OCI-LY1 (cell line): ENCODE results near the gene ROR1.

ENCODE experiments used
- H2AFZ ChIP-seq: fragments of 200-600 bp; sonication (generic), shearing (Covaris generic); 2 replicates; pipeline ENCODE4 v1.6.0; 2014; ENCODE audit warnings: antibody characterized with exemption, mild to moderate bottlenecking, low read length
- H3F3A ChIP-seq: fragments of 200-600 bp; sonication (generic), shearing (Covaris generic); 2 replicates; pipeline ENCODE4 v1.6.0; 2014; ENCODE audit warnings: mild to moderate bottlenecking, antibody characterized with exemption, low read length, moderate library complexity; ENCODE audit not compliant: insufficient read depth
- H3K27ac ChIP-seq: fragments of 200-600 bp; sonication (generic); 2 replicates; pipeline ENCODE4 v1.5.1; 2014; ENCODE audit warnings: low read length, mixed run types, mild to moderate bottlenecking, low read depth; ENCODE audit not compliant: poor library complexity, severe bottlenecking
- H3K27me3 ChIP-seq: fragments of 200-600 bp; sonication (generic); 2 replicates; pipeline ENCODE4 v1.6.0; 2014; ENCODE audit warnings: antibody characterized with exemption, mild to moderate bottlenecking, low read length, moderate library complexity; ENCODE audit not compliant: insufficient read depth
- H3K36me3 ChIP-seq: fragments of 200-600 bp; sonication (generic); 2 replicates; pipeline ENCODE4 v1.6.1; 2014; ENCODE audit warnings: mild to moderate bottlenecking, antibody characterized with exemption, low read length, moderate library complexity, mixed read lengths; ENCODE audit not compliant: insufficient read depth
- H3K4me1 ChIP-seq: fragments of 200-600 bp; sonication (generic); 2 replicates; pipeline ENCODE4 v1.5.1; 2014; ENCODE audit warnings: mild to moderate bottlenecking, low read length, moderate library complexity; ENCODE audit not compliant: insufficient read depth, severe bottlenecking
- H3K4me2 ChIP-seq: fragments of 200-600 bp; sonication (generic), shearing (Covaris generic); 2 replicates; pipeline ENCODE4 v1.6.1; 2014; ENCODE audit warnings: low read length
- H3K4me3 ChIP-seq: fragments of 200-600 bp; sonication (generic); 2 replicates; pipeline ENCODE4 v1.5.1; 2014; ENCODE audit warnings: low read length, low read depth, mild to moderate bottlenecking, mixed read lengths; ENCODE audit not compliant: poor library complexity, severe bottlenecking
- H3K79me2 ChIP-seq: fragments of 200-600 bp; shearing (Covaris generic); 2 replicates; pipeline ENCODE4 v1.6.1; 2016; ENCODE audit warnings: mixed run types, low read length, mixed read lengths; ENCODE audit not compliant: insufficient read depth
- H3K9ac ChIP-seq: fragments of 200-600 bp; sonication (generic), shearing (Covaris generic); 2 replicates; pipeline ENCODE4 v1.6.1; 2014; ENCODE audit warnings: mild to moderate bottlenecking, low read length, mixed read lengths
- H3K9me2 ChIP-seq: fragments of 200-600 bp; sonication (generic), shearing (Covaris generic); 2 replicates; pipeline ENCODE4 v1.6.1; 2014; ENCODE audit warnings: low read depth, mild to moderate bottlenecking, low read length, mixed read lengths
- H3K9me3 ChIP-seq: fragments of 200-600 bp; shearing (Covaris generic); 2 replicates; pipeline ENCODE4 v1.6.1; 2014; ENCODE audit warnings: low read length, mixed read lengths
- H4K20me1 ChIP-seq: fragments of 200-600 bp; sonication (generic), shearing (Covaris generic); 2 replicates; pipeline ENCODE4 v1.6.0; 2016; ENCODE audit warnings: mild to moderate bottlenecking, low read length; ENCODE audit not compliant: insufficient read depth
- CTCF ChIP-seq: fragments of 200-600 bp; sonication (generic), shearing (Covaris generic); IDR thresholded peaks from 2 replicates; pipeline ENCODE4 v1.5.1; 2017; ENCODE audit warnings: mild to moderate bottlenecking, antibody characterized with exemption, low read length, moderate library complexity, mixed read lengths
- EZH2 ChIP-seq: fragments of 200-600 bp; sonication (generic), shearing (Covaris generic); IDR thresholded peaks from 2 replicates; pipeline ENCODE4 v1.8.0; 2017; ENCODE audit warnings: borderline replicate concordance, mixed run types, mild to moderate bottlenecking, antibody characterized with exemption, low read length, moderate library complexity, mixed read lengths

The ROR1 gene

DNA sequence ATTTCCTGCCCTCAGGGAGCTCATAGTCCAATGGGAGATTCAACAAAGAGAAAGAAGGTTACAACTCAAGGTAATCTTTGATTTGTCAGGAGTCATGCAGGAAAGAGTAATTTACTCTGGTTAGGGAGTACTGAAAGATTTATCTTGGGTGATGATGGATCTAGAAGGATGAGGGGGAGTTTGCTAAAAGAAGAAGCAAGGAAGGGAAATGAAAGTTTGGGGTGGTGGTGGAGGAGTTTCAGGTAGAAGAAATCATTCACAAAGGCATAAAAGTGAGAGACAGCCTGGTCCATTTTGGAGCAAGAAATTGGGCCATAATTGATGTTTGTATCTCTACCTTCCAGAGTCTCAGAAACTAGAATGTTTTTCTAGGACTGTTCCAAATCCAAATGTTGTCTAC is 116.7 kb downstream of the ROR1 start:
- Histone ChIP-seq H3K27me3 (peaks cover 6% of the 10 kb centered on the region; the same call in 1 of the 2 replicates), H3K27ac (no peak overlapping the region), H3K9me3 (peaks cover 4% of the 10 kb centered on the region; the same call in 1 of the 2 replicates), H3F3A (no peaks in the 10 kb centered on the region), H3K4me3 (no peak overlapping the region), H3K36me3 (no peaks in the 10 kb centered on the region), H3K4me1 (peaks cover 11% of the 10 kb centered on the region), H4K20me1 (no peaks in the 10 kb centered on the region), H3K9ac (no peak overlapping the region), H2AFZ (no peak overlapping the region), H3K4me2 (no peak overlapping the region), H3K79me2 (no peaks in the 10 kb centered on the region), H3K9me2 (no peaks in the 10 kb centered on the region)
- TF ChIP-seq EZH2, result no peak

DNA sequence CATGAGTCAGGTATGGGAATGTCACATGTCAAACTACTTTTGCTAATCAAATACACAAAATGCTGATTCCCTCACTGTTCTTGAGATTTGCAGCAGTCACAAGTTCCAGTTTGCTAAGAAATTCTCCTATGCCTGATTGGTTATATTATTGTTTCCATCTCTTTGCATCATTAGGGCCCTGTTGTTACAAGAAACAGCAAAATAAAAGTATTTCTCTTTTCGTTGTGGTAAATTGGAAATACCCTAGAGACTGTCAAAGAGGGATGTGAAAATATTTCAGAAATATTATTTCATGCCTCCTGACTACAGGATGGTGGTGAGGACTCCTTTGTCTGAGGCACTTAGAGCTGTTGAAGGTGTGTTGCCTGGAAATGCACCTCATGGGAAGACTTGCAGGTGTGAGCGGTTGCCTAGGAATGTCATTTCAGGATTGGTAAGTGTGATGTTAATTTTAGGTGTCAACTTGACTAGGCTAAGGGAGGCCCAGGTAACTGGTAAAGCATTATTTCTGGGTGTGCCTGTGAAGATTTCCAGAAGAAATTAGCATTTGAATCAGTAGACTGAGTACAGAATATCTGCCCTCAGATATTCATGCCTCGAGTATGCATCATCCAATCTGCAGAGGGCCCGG is 117.4 kb downstream of the ROR1 start:
- H3K4me1 ChIP-seq, result peaks cover 11% of the 10 kb centered on the region
- no peaks in the 10 kb centered on the region for H3K36me3 ChIP-seq
- H2AFZ ChIP-seq, result no peak overlapping the region
- no peaks in the 10 kb centered on the region for H3K9me2 ChIP-seq
- no peaks in the 10 kb centered on the region for H3K79me2 ChIP-seq
- H3K9me3 ChIP-seq, result peaks cover 4% of the 10 kb centered on the region; the same call in 1 of the 2 replicates
- H3F3A ChIP-seq, result no peaks in the 10 kb centered on the region
- no peak overlapping the region for H3K4me3 ChIP-seq
- H3K4me2 ChIP-seq, result no peak overlapping the region
- no peak overlapping the region for H3K27ac ChIP-seq
- no peaks in the 10 kb centered on the region for H4K20me1 ChIP-seq
- no peak overlapping the region for H3K9ac ChIP-seq
- TF ChIP-seq CTCF (no peak), EZH2 (no peak)
- peaks cover 6% of the 10 kb centered on the region; the same call in 1 of the 2 replicates for H3K27me3 ChIP-seq

- no peaks in the 10 kb centered on the region for H3F3A ChIP-seq
- H3K27me3 ChIP-seq, result peaks cover 6% of the 10 kb centered on the region; the same call in 1 of the 2 replicates
- peaks cover 11% of the 10 kb centered on the region for H3K4me1 ChIP-seq
- H2AFZ ChIP-seq, result no peak overlapping the region
- H3K4me2 ChIP-seq, result peak overlapping the region; percentile 3; the same call in 1 of the 2 replicates
- no peaks in the 10 kb centered on the region for H4K20me1 ChIP-seq
- H3K9me3 ChIP-seq, result peaks cover 4% of the 10 kb centered on the region; the same call in 1 of the 2 replicates
- no peak for TF ChIP-seq CTCF
- no peak for TF ChIP-seq EZH2
- H3K36me3 ChIP-seq, result no peaks in the 10 kb centered on the region
- no peaks in the 10 kb centered on the region for H3K9me2 ChIP-seq
- no peak overlapping the region for H3K27ac ChIP-seq
- H3K4me3 ChIP-seq, result no peak overlapping the region
- H3K9ac ChIP-seq, result no peak overlapping the region
- H3K79me2 ChIP-seq, result no peaks in the 10 kb centered on the region
Observed at GRCh38 chr1:63892632-63893395, 119.0 kb downstream of the ROR1 start.
